ENCODE data around the gene ADH4.
A peak's percentile ranks its signal among the peaks of the same experiment; 100 is the strongest.
"Not testable (repeated sequence)": the region's sequence is repeated elsewhere in the genome, so short reads cannot be mapped to it uniquely, and the experiment has no call there.

Gene ADH4

DNA sequence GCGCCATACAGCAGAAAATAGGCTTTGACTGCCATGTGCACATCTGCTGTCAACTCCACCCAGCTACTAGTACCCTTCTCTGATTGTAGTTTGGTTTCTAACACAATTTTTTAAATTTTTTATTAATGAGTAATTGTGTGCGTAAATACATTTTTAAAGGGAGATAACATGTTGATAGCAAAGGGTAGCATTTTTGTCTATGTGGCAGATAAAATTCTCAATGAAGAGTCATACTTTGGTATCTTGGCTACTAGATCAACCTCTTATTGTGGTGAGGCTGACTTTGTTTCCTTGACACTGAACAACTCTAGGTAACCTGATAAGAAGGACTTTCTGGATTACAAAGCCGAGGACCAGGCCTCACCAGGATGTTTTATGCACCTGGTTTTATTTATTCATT is 9.5 kb downstream of the ADH4 start:
- DNase-seq (ENCODE audit: low spot score): no peak

DNA sequence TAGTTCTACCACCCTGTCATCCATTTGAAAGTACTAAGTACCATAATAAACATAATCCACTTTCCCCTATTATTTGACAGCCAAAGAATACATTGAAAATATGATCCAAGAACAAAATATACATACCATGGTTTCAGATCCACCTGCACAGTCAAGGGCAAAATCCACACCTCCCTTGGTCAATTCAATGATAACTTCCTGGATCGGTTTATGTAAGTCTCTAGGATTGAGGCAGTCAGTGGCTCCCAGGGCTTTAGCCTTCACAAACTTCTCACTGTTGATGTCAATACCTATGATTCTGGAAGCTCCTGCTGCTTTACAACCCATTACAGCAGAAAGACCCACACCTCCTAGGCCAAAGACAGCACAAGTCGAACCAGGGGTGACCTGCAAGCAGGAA is 12.7 kb downstream of the ADH4 start:
- DNase-seq (ENCODE audit: low spot score): no peak

DNA sequence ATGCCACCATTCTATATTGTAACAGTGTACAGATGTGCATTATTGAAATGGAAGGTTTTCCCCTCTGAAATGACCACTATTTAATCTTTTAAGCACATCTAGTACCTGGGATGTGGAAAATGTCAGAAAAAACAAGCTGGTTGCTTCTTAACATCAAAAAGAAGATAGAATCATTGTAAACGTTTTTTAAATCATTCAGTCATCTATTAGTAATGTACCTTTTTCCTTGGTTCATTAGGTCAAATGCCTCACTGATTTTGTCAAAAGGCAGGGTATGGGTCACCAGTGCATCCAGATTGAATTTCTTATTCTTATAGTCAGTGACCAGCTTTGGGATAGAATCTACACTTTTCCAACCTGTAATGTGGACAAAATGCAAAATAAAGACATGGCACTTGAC is 17.7 kb downstream of the ADH4 start:
- no peak for DNase-seq (ENCODE audit: low spot score)

DNA sequence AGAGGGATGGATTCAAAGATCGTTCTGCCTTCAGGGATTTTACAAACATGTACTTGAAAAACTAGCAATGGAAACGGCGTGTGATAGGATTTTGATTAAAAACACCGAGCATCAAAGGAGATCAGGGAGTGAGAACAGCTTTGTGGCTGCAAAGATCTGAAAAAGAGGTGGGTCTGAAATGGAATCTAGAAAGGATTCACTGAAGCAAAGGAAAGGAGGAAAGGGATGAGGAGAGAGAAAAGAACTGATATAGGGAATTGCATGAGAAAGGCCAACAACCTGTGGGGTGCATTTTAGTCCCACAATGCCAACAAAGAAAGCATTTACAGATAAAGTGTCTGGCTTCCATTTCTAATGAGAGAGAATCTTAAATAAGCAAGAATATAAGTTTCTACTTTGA is 23.1 kb downstream of the ADH4 start:
- no peak for DNase-seq (ENCODE audit: low spot score)

DNA sequence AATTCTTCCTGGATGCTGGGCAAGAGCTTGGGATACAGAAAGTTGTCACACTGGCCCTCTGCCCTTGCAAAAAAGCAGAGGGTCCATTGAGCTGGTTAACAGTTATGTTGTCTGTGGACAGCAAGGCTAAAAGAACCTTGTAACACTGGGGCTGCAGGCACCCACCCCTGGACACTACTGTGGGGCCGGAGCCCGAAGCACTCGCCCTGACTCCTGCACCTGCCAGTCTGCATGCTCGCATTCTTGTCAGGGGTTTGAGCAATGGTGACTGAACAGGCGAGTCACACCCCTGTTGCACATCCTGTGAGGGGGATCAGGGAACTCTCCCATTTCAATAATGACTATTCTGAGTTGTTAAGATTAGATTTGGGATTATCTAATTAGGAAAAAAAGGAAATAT is 23.6 kb downstream of the ADH4 start:
- no peak for DNase-seq (ENCODE audit: low spot score)

DNA sequence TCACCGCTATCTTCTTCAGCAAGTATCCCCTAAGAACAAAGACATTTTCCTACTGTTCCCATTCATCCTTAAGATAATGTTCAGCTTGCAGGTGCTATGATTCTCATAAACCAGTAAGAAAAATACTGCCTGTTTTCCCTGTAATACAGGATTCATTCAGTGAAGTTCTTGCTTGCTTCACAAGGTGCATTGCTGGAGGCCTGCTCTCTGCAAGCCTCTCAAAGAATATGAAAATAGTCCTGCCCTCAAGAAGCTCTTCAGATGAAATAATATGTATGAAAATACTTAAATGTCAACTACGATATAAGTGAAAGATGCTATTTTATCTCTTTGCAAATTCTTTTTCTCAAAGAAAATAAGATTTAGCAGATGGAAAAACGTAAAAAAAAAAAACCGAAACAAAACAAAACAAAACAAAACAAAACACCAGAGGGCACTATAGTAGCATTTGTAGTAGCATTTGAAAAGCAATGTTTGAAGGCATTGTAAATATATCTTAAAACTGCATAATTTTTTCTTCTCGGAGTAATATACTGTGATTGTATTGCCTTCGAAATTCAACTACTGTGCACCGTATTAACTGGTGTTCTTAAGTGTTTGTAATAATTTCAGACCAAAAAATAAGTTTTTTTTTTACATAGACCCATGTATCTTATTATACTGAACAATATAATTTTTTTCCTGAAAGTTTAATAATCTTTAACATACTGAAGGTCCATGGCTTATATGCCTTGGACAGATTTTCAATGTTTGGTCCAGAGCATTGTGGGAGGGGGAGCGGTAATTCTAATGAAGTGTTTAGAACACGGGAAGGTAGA is 26.0 kb downstream of the ADH4 start:
- peak; percentile 44 for DNase-seq (ENCODE audit: low spot score)

DNA sequence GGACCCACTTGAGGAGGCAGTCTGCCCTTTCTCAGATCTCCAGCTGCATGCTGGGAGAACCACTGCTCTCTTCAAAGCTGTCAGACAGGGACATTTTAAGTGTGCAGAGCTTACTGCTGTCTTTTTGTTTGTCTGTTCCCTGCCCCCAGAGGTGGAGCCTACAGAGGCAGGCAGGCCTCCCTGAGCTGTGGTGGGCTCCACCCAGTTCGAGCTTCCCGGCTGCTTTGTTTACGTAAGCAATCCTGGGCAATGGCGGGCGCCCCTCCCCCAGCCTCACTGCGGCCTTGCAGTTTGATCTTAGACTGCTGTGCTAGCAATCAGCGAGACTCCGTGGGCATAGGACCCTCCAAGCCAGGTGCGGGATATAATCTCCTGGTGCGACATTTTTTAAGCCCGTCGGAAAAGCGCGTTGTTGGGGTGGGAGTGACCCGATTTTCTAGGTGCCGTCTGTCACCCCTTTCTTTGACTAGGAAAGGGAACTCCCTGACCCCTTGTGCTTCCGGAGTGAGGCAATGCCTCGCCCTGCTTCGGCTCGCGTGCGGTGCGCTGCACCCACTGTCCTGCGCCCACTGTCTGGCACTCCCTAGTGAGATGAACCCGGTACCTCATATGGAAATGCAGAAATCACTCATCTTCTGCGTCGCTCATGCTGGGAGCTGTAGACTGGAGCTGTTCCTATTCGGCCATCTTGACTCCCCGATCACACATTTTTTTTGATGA is 26.8 kb downstream of the ADH4 start:
- DNase-seq (ENCODE audit: low spot score): not testable (repeated sequence)

DNA sequence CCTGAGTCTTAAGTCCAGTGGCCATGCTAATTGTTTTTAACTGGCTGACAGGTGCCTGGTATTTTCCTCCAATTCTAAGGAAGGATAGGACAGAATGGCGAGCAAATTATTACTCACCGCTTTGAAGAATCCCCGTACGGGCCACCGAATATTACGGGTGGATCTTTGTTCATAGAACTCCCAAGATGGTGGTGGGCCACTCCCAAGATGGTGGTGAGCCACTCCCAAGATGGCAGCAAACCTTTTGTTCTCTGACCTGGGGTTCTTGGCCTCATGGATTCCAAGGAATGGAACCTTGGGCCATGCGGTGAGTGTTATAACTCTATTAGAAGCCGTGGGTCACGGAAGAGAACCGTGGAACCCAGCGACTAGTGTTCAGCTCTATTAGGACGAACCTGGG is 34.8 kb downstream of the ADH4 start:
- DNase-seq (ENCODE audit: low spot score): not testable (repeated sequence)

DNA sequence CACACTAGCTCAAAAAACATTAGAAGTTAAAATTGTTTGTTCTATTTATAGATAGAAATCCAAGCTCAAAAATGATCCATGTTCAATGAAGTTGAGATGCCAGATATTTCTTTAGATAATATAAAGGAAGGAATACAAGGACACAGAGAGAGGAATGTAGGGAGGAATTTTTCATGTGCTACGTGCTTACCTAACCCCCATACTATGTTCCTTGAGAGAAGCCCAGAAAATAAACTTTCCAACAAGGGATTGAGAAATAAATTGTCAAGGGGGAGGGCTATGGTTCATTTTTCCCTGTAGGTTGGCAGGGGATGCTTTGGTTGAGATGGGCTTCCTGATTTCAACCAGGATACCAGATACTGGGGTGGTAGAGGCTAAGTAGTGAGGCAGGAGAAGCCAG is 39.9 kb downstream of the ADH4 start:
- DNase-seq (ENCODE audit: low spot score): peak; percentile 39

DNA sequence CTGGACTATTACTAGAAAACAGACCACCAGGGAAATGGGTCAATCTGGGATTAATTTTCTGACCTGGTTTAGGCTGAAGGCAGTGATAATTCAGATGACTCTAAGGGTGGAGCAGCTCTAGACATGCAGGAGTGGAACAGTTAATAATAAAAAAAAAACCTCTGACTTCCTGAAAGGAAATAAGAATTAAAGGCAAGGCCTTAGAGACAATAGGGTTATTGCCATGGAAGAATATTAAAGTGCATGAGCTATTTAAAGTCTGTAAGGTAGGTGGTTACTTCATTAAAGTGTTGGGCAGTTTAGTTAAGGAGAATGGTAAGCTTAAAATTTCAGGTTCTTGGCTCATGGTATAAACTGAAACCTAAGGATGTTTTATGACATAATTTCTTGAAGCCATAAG is 40.9 kb downstream of the ADH4 start:
- no peak for DNase-seq (ENCODE audit: low spot score)

DNA sequence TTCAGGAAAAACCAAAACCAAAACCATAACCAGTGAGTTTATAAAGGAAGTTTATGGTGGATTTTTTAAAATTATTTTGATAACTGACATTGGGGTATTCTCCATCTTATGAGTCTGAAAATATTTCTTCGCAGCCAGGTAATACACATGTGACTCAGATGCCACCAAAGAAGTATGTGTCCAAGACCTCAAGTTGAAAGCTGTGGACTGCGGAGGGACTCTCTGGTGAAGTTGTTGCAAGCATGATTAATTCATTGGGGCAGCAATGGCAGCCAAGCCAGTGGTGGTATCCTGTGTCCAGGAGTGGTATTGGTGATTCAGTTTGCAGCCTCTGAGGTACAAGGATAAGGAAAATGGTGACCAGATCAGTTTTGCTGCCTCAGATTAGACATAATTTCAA is 41.5 kb downstream of the ADH4 start:
- DNase-seq (ENCODE audit: low spot score): no peak

DNA sequence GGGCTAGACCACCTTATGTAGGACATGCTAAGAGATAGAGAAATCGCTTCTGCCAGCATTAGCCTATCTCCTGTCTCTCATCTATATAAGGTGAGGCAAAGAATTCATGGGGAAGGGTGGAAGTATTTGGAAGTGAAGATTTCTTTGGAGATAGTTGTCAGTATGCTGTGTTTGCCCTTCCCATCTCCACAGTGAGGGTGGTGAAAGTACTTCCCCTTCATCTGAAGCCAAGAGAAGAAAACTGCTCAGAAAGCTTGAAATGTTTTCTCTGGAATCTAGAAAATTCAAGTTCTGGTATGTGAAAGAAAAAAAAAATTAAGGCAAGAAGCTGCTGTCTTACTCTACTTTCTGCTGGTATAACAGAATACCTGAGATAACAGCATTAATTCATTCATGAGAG is 43.2 kb downstream of the ADH4 start:
- peak; percentile 61 for DNase-seq (ENCODE audit: low spot score)

DNA sequence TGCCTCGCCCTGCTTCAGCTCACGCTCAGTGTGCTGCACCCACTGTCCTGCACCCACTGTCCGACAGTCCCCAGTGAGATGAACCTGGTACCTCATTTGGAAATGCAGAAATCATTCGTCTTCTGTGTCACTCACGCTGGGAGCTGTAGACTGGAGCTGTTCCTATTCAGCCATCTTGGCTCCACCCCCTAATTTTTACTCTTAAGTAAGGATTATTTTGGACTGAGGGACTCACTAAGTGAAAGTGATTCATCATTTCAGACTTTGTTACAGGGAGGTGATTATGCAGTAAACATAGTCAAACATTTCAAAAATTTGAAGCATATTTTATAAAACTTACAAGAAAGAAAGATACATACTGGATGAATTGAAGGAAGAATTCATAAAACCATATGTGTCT is 44.3 kb downstream of the ADH4 start:
- DNase-seq (ENCODE audit: low spot score): peak; percentile 19

DNA sequence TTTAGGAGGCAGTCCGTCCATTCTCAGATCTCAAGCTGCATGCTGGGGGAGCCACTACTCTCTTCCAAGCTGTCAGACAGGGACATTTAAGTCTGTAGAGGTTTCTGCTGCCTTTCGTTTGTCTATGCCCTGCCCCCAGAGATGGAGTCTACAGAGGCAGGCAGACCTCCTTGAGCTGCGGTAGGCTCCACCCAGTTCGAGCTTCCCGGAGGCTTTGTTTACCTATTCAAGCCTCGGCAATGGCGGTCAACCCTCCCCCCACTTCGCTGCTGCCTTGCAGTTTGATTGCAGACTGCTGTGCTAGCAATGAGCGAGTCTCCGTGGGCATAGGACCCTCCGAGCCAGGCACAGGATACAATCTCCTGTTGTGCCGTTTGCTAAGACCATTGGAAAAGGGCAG is 44.8 kb downstream of the ADH4 start:
- no peak for DNase-seq (ENCODE audit: low spot score)

DNA sequence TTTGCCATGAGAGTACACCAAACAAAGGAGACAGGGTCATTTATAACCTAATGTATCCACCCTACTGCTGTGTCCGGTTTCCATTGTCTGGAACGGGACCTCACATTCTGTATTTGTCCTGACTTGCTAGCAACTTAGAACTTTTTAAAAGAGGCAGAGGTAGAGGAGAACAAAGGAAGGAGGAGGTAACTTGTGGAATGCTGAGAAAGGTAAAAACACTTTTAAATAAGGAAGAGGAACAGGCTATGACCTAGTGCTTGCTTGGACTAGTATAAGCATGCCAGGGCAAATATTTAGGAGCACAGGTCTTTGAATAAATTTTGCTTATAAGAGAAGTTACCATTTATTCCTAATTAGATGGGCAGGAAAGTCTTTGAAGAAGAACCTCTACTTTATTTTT is 52.3 kb downstream of the ADH4 start:
- DNase-seq (ENCODE audit: low spot score): not testable (repeated sequence)

DNA sequence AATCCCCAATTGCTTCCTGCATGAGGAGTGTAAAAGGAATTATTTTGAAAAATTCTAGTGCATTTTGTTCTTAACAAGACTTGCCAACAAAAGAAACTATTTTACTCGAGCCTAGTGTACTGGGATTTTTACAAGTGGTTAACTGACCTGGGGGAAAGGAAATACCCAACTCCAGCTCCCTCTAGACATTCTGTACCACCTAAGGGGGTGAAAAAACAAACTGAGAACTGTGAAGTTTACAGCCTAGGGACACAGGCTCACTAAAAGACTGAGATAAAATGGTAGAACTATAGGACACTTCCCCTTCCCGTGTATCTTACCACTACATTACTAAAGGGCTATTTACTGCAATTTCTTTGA is 52.9 kb downstream of the ADH4 start:
- DNase-seq (ENCODE audit: low spot score): no peak

DNA sequence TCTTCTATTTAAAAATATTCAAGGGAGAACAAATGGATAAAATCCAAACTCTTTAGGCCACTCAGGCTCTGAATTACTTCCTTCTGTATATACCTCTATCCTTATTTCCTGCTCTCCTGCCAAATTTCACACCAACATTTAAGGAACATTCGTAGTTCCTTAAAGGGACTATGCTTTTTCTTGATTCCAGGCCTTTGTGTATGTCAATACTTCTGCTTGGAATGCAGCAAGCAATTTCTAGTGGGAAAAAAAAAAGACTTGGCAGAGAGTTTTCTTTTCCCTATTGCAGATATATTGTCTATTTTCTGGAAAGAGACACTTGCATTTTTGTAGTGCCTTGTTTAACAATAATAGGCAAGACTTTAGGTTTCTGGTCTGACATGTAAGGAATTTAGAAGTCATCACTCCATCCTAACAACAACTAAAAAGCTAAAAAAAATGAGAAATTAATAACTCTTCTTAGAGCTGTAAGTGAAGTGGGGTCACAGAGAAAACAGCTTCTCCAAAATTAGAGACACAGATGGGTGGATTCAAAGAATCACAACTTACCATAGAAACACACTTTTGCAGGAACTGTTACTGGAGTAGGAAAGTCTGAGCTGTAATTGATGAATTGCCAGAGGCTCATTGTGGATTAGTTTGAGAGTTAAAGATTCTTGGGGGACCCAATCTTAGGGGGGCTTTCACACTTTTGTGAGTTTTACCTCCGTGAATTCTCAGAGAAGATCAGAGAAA is 53.4 kb downstream of the ADH4 start:
- no peak for DNase-seq (ENCODE audit: low spot score)

DNA sequence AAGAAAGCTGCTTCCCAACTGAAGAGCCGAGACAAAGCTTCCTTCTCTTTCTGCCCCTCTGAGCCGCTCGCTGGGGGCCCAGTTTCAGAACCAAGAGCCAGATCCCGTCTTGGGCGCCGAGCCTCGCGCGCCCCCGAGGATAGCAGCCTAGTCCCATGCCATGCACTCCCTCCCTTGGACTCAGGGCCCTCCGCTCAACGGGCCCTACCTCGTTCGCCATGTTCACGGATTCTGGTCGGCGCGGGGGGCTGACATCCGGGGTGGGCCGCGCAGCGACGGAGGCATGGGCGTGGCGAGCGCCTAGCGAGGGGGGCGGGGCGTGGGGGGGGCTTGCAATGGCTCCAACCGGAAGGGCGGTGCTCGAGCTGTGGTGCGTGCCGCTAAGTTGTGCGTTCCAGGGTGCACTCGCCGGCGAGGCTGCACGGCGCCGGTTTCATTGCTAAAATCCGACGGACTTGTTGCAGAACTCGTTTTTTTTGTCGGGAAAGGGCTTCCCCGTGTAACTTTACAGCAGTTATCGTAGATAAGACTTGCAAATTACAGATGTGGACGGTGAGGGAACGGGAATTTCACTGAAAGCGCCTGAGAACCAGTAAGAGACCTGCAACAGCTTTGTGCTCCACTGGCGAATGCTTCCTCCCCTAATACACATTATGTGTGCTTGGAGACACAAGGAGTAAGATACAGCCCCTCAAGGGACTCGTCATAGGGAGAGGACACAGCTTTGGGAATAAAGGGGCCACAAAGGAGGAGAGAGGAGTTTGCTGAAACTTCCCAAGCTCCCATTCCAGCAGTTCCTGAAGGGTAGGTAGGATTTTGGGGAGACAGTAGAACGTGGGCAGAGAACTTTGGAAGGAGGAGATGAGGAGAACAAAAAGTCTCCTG is 55.4 kb downstream of the ADH4 start, which contains the start of gene ADH5:
Gene ADH5 (minus strand): TSS at position 308 of the 885 bp plus-strand sequence. CDS start 88 bp downstream, at position 220.
- peak; percentile 96 for DNase-seq (ENCODE audit: low spot score)

DNA sequence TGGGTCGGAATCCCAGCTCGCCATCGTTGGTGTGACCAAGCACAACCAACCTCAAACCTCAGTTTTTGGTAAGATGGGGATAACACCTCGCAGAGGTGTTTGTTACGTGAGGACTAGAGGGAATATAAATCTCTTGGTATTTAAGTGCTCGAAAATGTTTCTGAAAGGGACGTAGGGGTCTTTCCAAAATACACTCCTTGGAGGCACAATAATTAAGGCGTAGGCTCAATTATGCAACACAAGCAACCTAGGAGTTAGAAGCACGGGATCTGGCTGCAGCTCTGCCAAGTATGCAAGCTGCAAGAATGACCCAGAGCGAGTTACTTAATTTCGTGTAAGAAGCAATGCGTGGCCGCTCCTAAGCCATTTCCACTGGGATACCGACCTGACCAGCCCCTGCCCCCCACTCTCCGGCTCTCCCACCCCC is 56.1 kb downstream of the ADH4 start:
- DNase-seq (ENCODE audit: low spot score): peak; percentile 82

DNA sequence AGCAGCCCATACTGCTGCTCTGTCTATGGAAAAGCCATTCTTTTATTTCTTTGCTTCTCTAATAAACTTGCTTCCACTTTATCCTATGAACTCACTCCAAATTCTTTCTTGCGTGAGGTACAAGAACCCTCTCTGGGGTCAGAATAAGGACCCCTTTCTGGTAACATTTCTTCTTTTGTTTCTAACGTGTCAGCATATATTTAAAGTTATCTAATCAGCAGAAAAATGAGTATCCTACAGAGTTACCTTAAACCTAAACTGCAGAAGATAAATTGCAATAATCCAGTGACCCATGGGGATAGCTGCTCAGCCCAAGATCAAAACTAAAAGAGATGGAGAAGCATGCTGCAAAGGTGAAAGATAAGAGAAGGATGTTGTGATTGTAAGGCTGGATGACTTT is 59.5 kb downstream of the ADH4 start:
- DNase-seq (ENCODE audit: low spot score): no peak

DNA sequence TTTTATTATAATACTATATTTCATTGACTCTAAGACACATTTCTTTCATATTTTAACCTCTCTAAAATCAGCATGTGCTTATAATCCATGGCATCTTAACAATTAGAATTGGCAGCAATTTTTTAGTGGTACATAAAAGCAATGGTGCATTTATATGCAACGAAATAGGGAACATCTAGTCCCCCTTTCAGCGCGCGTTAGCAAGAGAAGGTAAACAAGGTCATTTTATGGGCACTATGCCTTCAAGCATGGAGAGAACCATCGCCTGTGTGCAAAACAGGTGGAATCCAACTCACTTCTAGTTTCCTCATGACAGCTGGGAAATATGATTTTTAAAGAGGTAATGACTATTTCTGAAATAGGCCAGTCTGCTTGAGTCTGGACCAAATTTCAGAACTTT is 61.9 kb downstream of the ADH4 start:
- no peak for DNase-seq (ENCODE audit: low spot score)

DNA sequence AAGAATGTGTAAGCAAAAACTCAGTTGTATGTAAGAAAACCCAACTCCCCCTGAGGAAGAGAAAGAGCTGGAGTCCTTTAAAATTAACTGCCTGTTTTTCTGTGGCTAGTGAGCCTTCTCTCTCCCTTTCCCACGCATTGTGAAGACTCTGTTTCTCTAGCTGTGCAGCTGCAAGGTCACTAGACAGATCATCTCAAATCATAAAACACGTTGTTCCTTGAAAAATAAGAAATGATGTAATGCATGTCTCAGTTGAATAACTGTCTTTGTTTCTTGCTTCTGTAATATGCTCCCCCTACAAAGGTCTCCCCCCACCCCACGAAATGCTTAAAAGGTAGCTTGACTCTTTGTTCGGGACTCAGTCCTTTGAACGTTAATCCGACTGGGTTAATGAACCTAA is 63.2 kb downstream of the ADH4 start:
- DNase-seq (ENCODE audit: low spot score): not testable (repeated sequence)

All from GM03348 (cell line).